Measurements from ENCODE around the gene C16orf87. TPM values are rescaled to one million over a fixed set of nuclear protein-coding genes. Genes with fewer than 3 reads are reported as not detected.

Gene C16orf87
- total and polyA plus RNA-seq, 2 experiments from 2014 or later, result 7.9 to 17.6 TPM

DNA sequence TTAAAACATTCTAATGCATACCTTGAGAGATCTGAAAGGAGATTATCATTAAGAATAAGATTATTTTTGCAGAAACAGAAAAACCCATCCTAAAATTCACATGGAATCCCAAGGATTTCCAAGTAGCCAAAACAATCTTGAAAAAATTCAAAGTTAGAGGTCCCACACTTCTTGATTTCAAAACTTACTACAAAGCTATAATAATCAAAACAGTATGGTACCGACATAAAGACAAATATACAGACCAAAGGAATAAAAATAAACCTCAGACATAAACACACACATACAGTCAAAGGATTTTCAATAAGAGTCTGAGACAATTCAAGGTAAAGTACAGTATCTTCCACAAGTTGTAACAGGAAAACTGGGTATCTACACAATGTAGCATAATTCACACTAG is 16.2 kb downstream of the C16orf87 start:
- Histone ChIP-seq H3K9me3 (ENCODE audit: low read depth) (peaks cover 4% of the 10 kb centered on the region), H3K27me3 (replicated peaks; ENCODE audit: insufficient read depth) (no peaks in the 10 kb centered on the region), H3K4me2 (ENCODE audit: unreplicated experiment) (no peak overlapping the region), H3K4me3 (no peak overlapping the region), H3K27ac (no peak overlapping the region), H3K36me3 (ENCODE audit: low read depth) (no peaks in the 10 kb centered on the region), H3F3A (ENCODE audit: insufficient read depth) (no peaks in the 10 kb centered on the region), H3K9ac (no peak overlapping the region), H3K79me2 (ENCODE audit: insufficient read depth) (peaks cover 98% of the 10 kb centered on the region), H2AFZ (no peak overlapping the region), H3K9me2 (ENCODE audit: insufficient read depth) (no peaks in the 10 kb centered on the region), H4K20me1 (ENCODE audit: insufficient read depth) (no peaks in the 10 kb centered on the region), H3K4me1 (ENCODE audit: insufficient read depth) (peaks cover 7% of the 10 kb centered on the region)
- in situ Hi-C loops (cut with MboI), result no loop called here
- TF ChIP-seq EZH2 (IDR thresholded peaks at IDR 0.05; ENCODE audit: insufficient read depth, poor library complexity, severe bottlenecking), result no peak
- TF ChIP-seq EZH2phosphoT487 (IDR thresholded peaks at IDR 0.05; ENCODE audit: insufficient read depth, low read depth), result no peak
- WGBS, 2 experiments (ENCODE audit: low coverage in 1 of 2, low lambda C conversion rate in 2 of 2, missing lambda C conversion rate in 2 of 2), result 95 to 98% methylated on average over 1 of the region's 1 CpG
- no peak for DNase-seq

GRCh38 chr16:46813611-46814010 is 17.4 kb downstream of the C16orf87 start:
- Histone ChIP-seq H3K36me3 (ENCODE audit: low read depth) (no peaks in the 10 kb centered on the region), H2AFZ (no peak overlapping the region), H3K9ac (no peak overlapping the region), H3K9me2 (ENCODE audit: insufficient read depth) (no peaks in the 10 kb centered on the region), H3K4me2 (ENCODE audit: unreplicated experiment) (no peak overlapping the region), H3K27me3 (replicated peaks; ENCODE audit: insufficient read depth) (no peaks in the 10 kb centered on the region), H3K27ac (no peak overlapping the region), H3K4me1 (ENCODE audit: insufficient read depth) (peaks cover 11% of the 10 kb centered on the region), H3K9me3 (ENCODE audit: low read depth) (peaks cover 4% of the 10 kb centered on the region), H4K20me1 (ENCODE audit: insufficient read depth) (no peaks in the 10 kb centered on the region), H3F3A (ENCODE audit: insufficient read depth) (no peaks in the 10 kb centered on the region), H3K79me2 (ENCODE audit: insufficient read depth) (peaks cover 95% of the 10 kb centered on the region), H3K4me3 (no peak overlapping the region)
- TF ChIP-seq EZH2phosphoT487 (IDR thresholded peaks at IDR 0.05; ENCODE audit: insufficient read depth, low read depth) (no peak), EZH2 (IDR thresholded peaks at IDR 0.05; ENCODE audit: insufficient read depth, poor library complexity, severe bottlenecking) (no peak)
- 98% methylated on average over 7 of the region's 7 CpGs for WGBS, 2 experiments (ENCODE audit: low coverage in 1 of 2, low lambda C conversion rate in 2 of 2, missing lambda C conversion rate in 2 of 2)
- DNase-seq, result no peak
- in situ Hi-C loops (cut with MboI), result no loop called here

GRCh38 chr16:46812781-46813540 is 18.0 kb downstream of the C16orf87 start:
- Histone ChIP-seq H4K20me1 (ENCODE audit: insufficient read depth) (no peaks in the 10 kb centered on the region; the same call in 1 of the 2 replicates), H3K4me2 (ENCODE audit: unreplicated experiment) (no peak overlapping the region)

GRCh38 chr16:46811682-46812081 is 19.3 kb downstream of the C16orf87 start:
- no peak overlapping the region for H2AFZ ChIP-seq
- H3K27me3 ChIP-seq (replicated peaks; ENCODE audit: insufficient read depth), result no peaks in the 10 kb centered on the region
- TF ChIP-seq EZH2 (IDR thresholded peaks at IDR 0.05; ENCODE audit: insufficient read depth, poor library complexity, severe bottlenecking) (no peak), EZH2phosphoT487 (IDR thresholded peaks at IDR 0.05; ENCODE audit: insufficient read depth, low read depth) (no peak)
- no peaks in the 10 kb centered on the region for H3K9me2 ChIP-seq (ENCODE audit: insufficient read depth)
- in situ Hi-C loops (cut with MboI), result no loop called here
- H3K79me2 ChIP-seq (ENCODE audit: insufficient read depth), result peaks cover 95% of the 10 kb centered on the region
- DNase-seq, result no peak
- H3F3A ChIP-seq (ENCODE audit: insufficient read depth), result no peaks in the 10 kb centered on the region
- H3K4me2 ChIP-seq (ENCODE audit: unreplicated experiment), result no peak overlapping the region
- H3K4me1 ChIP-seq (ENCODE audit: insufficient read depth), result peaks cover 11% of the 10 kb centered on the region
- no peak overlapping the region for H3K4me3 ChIP-seq
- H4K20me1 ChIP-seq (ENCODE audit: insufficient read depth), result no peaks in the 10 kb centered on the region; the same call in 1 of the 2 replicates
- WGBS, 2 experiments (ENCODE audit: low coverage in 1 of 2, low lambda C conversion rate in 2 of 2, missing lambda C conversion rate in 2 of 2), result 97 to 100% methylated on average over 5 of the region's 5 CpGs
- no peak overlapping the region for H3K27ac ChIP-seq
- H3K9ac ChIP-seq, result no peak overlapping the region
- peaks cover 4% of the 10 kb centered on the region for H3K9me3 ChIP-seq (ENCODE audit: low read depth)
- H3K36me3 ChIP-seq (ENCODE audit: low read depth), result no peaks in the 10 kb centered on the region; the same call in 1 of the 2 replicates

More at GRCh38 chr16:46812781-46813540, 18.0 kb downstream of the C16orf87 start:
- H3F3A ChIP-seq (ENCODE audit: insufficient read depth), result no peaks in the 10 kb centered on the region
- H3K9ac ChIP-seq, result no peak overlapping the region
- no peak for DNase-seq
- H3K4me3 ChIP-seq, result no peak overlapping the region
- H3K36me3 ChIP-seq (ENCODE audit: low read depth), result no peaks in the 10 kb centered on the region
- in situ Hi-C loops (cut with MboI), result no loop called here
- TF ChIP-seq EZH2phosphoT487 (IDR thresholded peaks at IDR 0.05; ENCODE audit: insufficient read depth, low read depth) (no peak), EZH2 (IDR thresholded peaks at IDR 0.05; ENCODE audit: insufficient read depth, poor library complexity, severe bottlenecking) (no peak)
- H3K27me3 ChIP-seq (replicated peaks; ENCODE audit: insufficient read depth), result no peaks in the 10 kb centered on the region
- H3K79me2 ChIP-seq (ENCODE audit: insufficient read depth), result peaks cover 97% of the 10 kb centered on the region
- H3K4me1 ChIP-seq (ENCODE audit: insufficient read depth), result peaks cover 11% of the 10 kb centered on the region
- no peak overlapping the region for H2AFZ ChIP-seq
- H3K27ac ChIP-seq, result no peak overlapping the region
- no peaks in the 10 kb centered on the region for H3K9me2 ChIP-seq (ENCODE audit: insufficient read depth)
- peaks cover 4% of the 10 kb centered on the region for H3K9me3 ChIP-seq (ENCODE audit: low read depth)
- 96 to 97% methylated on average over 6 of the region's 6 CpGs for WGBS, 2 experiments (ENCODE audit: low coverage in 1 of 2, low lambda C conversion rate in 2 of 2, missing lambda C conversion rate in 2 of 2)

All from GM23248 (cell line).